GM18502 (cell line): ENCODE results near the gene NF1.

Experiments
- ATAC-seq: cut with Tn5 transposase; IDR thresholded peaks from one replicate; pipeline ENCODE4 v1.9.1; 2021; ENCODE audit warnings: mild to moderate bottlenecking; ENCODE audit not compliant: unreplicated experiment, poor library complexity

NF1 gene

GRCh38 chr17:31392002-31392855 is 297.5 kb downstream of the NF1 start:
- ATAC-seq, result no peak

- ATAC-seq, result no peak
Measured at GRCh38 chr17:31392856-31393748, 298.3 kb downstream of the NF1 start.

- no peak for ATAC-seq
Measured at GRCh38 chr17:31393749-31394146, 299.0 kb downstream of the NF1 start.

- ATAC-seq, result no peak
Measured at GRCh38 chr17:31394544-31394943, 299.8 kb downstream of the NF1 start.

GRCh38 chr17:31397256-31397939 is 302.6 kb downstream of the NF1 start:
- ATAC-seq, result no peak

- ATAC-seq, result no peak
Measured at GRCh38 chr17:31398381-31399311, 303.9 kb downstream of the NF1 start.

- no peak for ATAC-seq
Measured at GRCh38 chr17:31400481-31400950, 305.7 kb downstream of the NF1 start.

GRCh38 chr17:31401456-31402254 is 306.9 kb downstream of the NF1 start:
- ATAC-seq, result no peak

GRCh38 chr17:31404028-31404949 is 309.5 kb downstream of the NF1 start:
- no peak for ATAC-seq

- no peak for ATAC-seq
Measured at GRCh38 chr17:31405890-31406371, 311.2 kb downstream of the NF1 start.

- ATAC-seq, result no peak
Measured at GRCh38 chr17:31408586-31408985, 313.8 kb downstream of the NF1 start.

GRCh38 chr17:31411707-31412285 is 317.0 kb downstream of the NF1 start:
- ATAC-seq, result no peak

GRCh38 chr17:31412511-31412910 is 317.7 kb downstream of the NF1 start:
- ATAC-seq, result no peak

- no peak for ATAC-seq
Measured at GRCh38 chr17:31413081-31413799, 318.5 kb downstream of the NF1 start.

- ATAC-seq, result no peak
Measured at GRCh38 chr17:31413874-31414549, 319.2 kb downstream of the NF1 start.

GRCh38 chr17:31414550-31414918 is 319.8 kb downstream of the NF1 start:
- no peak for ATAC-seq
